Astrocyte (in vitro differentiated cells and primary cell): ENCODE results near the gene PLCL2. TPM values are rescaled to one million over a fixed set of nuclear protein-coding genes. Genes with fewer than 3 reads are reported as not detected.

ENCODE experiments used
- DNase-seq: peaks from one replicate; pipeline ENCODE4 v3.0.0-alpha.2; 2010; ENCODE audit warnings: low read depth
- FAIRE-seq: peaks from 2 replicates; lab custom pipeline; 2011; peaks lifted over from hg19 to GRCh38; lab: Jason Lieb, UNC
- H2AFZ ChIP-seq: 2 replicates; pipeline ENCODE4 v1.6.0; 2012; ENCODE audit warnings: low read depth, low read length, inconsistent platforms
- H3K27ac ChIP-seq: 2 replicates; pipeline ENCODE4 v1.5.1; 2011; ENCODE audit warnings: low read depth, low read length, inconsistent platforms
- H3K27me3 ChIP-seq: 2 replicates; pipeline ENCODE4 v1.6.0; 2011; ENCODE audit warnings: low read length, inconsistent platforms; ENCODE audit not compliant: insufficient read depth
- H3K36me3 ChIP-seq: 2 replicates; pipeline ENCODE4 v1.5.1; 2011; ENCODE audit warnings: low read length, inconsistent platforms; ENCODE audit not compliant: insufficient read depth
- H3K4me1 ChIP-seq: 2 replicates; pipeline ENCODE4 v1.5.1; 2011; ENCODE audit warnings: low read length, inconsistent platforms; ENCODE audit not compliant: insufficient read depth
- H3K4me2 ChIP-seq: 2 replicates; pipeline ENCODE4 v1.6.0; 2012; ENCODE audit warnings: low read length, inconsistent platforms
- H3K4me3 ChIP-seq: 2 replicates; pipeline ENCODE4 v1.5.1; 2011; ENCODE audit warnings: low read depth, mild to moderate bottlenecking, low read length, inconsistent platforms; ENCODE audit not compliant: insufficient read depth
- H3K79me2 ChIP-seq: 2 replicates; pipeline ENCODE4 v1.6.0; 2012; ENCODE audit warnings: mild to moderate bottlenecking, low read length, inconsistent platforms; ENCODE audit not compliant: insufficient read depth
- H3K9ac ChIP-seq: 2 replicates; pipeline ENCODE4 v1.6.0; 2012; ENCODE audit warnings: mild to moderate bottlenecking, low read length, inconsistent platforms
- H3K9me3 ChIP-seq: 2 replicates; pipeline ENCODE4 v1.5.1; 2012; ENCODE audit warnings: low read depth, mild to moderate bottlenecking, low read length, inconsistent platforms; ENCODE audit not compliant: insufficient read depth
- H4K20me1 ChIP-seq: 2 replicates; pipeline ENCODE4 v1.6.0; 2012; ENCODE audit warnings: low read length, inconsistent platforms; ENCODE audit not compliant: insufficient read depth
- H3K27ac Mint-ChIP-seq: one replicate; pipeline ENCODE4 v1.8.0; 2021; ENCODE audit warnings: mild to moderate bottlenecking, mixed read lengths; ENCODE audit not compliant: unreplicated experiment
- H3K27me3 Mint-ChIP-seq: one replicate; pipeline ENCODE4 v1.8.0; 2021; ENCODE audit warnings: low read depth, mixed read lengths; ENCODE audit not compliant: unreplicated experiment
- H3K36me3 Mint-ChIP-seq: one replicate; pipeline ENCODE4 v1.8.0; 2021; ENCODE audit warnings: low read depth, mixed read lengths; ENCODE audit not compliant: unreplicated experiment
- H3K4me1 Mint-ChIP-seq: one replicate; pipeline ENCODE4 v1.8.0; 2021; ENCODE audit warnings: low read depth, mixed read lengths; ENCODE audit not compliant: unreplicated experiment
- H3K4me3 Mint-ChIP-seq: one replicate; pipeline ENCODE4 v1.8.0; 2021; ENCODE audit warnings: mild to moderate bottlenecking, moderate library complexity, mixed read lengths; ENCODE audit not compliant: unreplicated experiment
- H3K9me3 Mint-ChIP-seq: one replicate; pipeline ENCODE4 v1.8.0; 2021; ENCODE audit warnings: mild to moderate bottlenecking, mixed read lengths; ENCODE audit not compliant: unreplicated experiment
- CTCF ChIP-seq: IDR thresholded peaks from 2 replicates; pipeline ENCODE4 v1.5.1; 2011; ENCODE audit warnings: low read depth, mild to moderate bottlenecking, inconsistent platforms, low read length, moderate library complexity; ENCODE audit not compliant: insufficient read depth
- EZH2 ChIP-seq: IDR thresholded peaks from 2 replicates; pipeline ENCODE4 v1.6.1; 2012; ENCODE audit warnings: mild to moderate bottlenecking, low read length, inconsistent platforms; ENCODE audit not compliant: insufficient read depth
- total RNA-seq: library from RNA; stranded (reverse); gene quantifications from 2 replicates; pipeline ENCODE4 v1.2.1, GENCODE V29; 2021

Gene PLCL2
- total RNA-seq, 1 donor from 2014 or later, result 3.9 TPM

GRCh38 chr3:16904423-16905417 lies 20.0 kb downstream of the PLCL2 start:
- H3K27ac Mint-ChIP-seq, result no peak overlapping the region

GRCh38 chr3:16905704-16906103 lies 20.9 kb downstream of the PLCL2 start:
- Mint-ChIP-seq H3K36me3 (no peaks in the 10 kb centered on the region), H3K27ac (no peak overlapping the region), H3K27me3 (no peaks in the 10 kb centered on the region), H3K9me3 (no peaks in the 10 kb centered on the region), H3K4me3 (no peak overlapping the region), H3K4me1 (peaks cover 6% of the 10 kb centered on the region)
- Histone ChIP-seq H3K4me1 (peaks cover 15% of the 10 kb centered on the region), H2AFZ (no peak overlapping the region), H3K79me2 (peaks cover 3% of the 10 kb centered on the region), H3K9ac (no peak overlapping the region), H3K27me3 (no peaks in the 10 kb centered on the region), H3K4me2 (no peak overlapping the region), H4K20me1 (no peaks in the 10 kb centered on the region), H3K27ac (no peak overlapping the region), H3K9me3 (no peaks in the 10 kb centered on the region), H3K36me3 (no peaks in the 10 kb centered on the region), H3K4me3 (no peak overlapping the region)
- TF ChIP-seq CTCF (no peak), EZH2 (no peak)
- DNase-seq (no peak), FAIRE-seq (no peak)

More at GRCh38 chr3:16904423-16905417, 20.0 kb downstream of the PLCL2 start:
- no peaks in the 10 kb centered on the region for H3K9me3 Mint-ChIP-seq
- no peak for FAIRE-seq
- peaks cover 3% of the 10 kb centered on the region for H3K79me2 ChIP-seq
- H3K9ac ChIP-seq, result no peak overlapping the region
- no peak for TF ChIP-seq CTCF
- no peaks in the 10 kb centered on the region for H3K27me3 ChIP-seq
- no peaks in the 10 kb centered on the region for H3K27me3 Mint-ChIP-seq
- H3K4me1 Mint-ChIP-seq, result peaks cover 6% of the 10 kb centered on the region
- peaks cover 15% of the 10 kb centered on the region for H3K4me1 ChIP-seq
- H2AFZ ChIP-seq, result no peak overlapping the region
- H3K36me3 Mint-ChIP-seq, result no peaks in the 10 kb centered on the region
- H3K27ac ChIP-seq, result no peak overlapping the region
- no peaks in the 10 kb centered on the region for H3K36me3 ChIP-seq
- H4K20me1 ChIP-seq, result no peaks in the 10 kb centered on the region
- H3K4me2 ChIP-seq, result no peak overlapping the region
- no peak overlapping the region for H3K4me3 Mint-ChIP-seq
- DNase-seq, result no peak
- H3K4me3 ChIP-seq, result no peak overlapping the region
- no peaks in the 10 kb centered on the region for H3K9me3 ChIP-seq

GRCh38 chr3:16906682-16907081 lies 21.9 kb downstream of the PLCL2 start:
- Histone ChIP-seq H3K4me1 (peaks cover 15% of the 10 kb centered on the region), H3K4me3 (no peak overlapping the region), H3K79me2 (peaks cover 3% of the 10 kb centered on the region), H3K9ac (no peak overlapping the region), H3K4me2 (peak overlapping the region; percentile 60), H3K36me3 (no peaks in the 10 kb centered on the region), H3K27me3 (no peaks in the 10 kb centered on the region), H4K20me1 (no peaks in the 10 kb centered on the region), H2AFZ (no peak overlapping the region), H3K27ac (no peak overlapping the region), H3K9me3 (no peaks in the 10 kb centered on the region)
- Mint-ChIP-seq H3K36me3 (no peaks in the 10 kb centered on the region), H3K4me1 (peaks cover 6% of the 10 kb centered on the region), H3K27ac (no peak overlapping the region), H3K27me3 (no peaks in the 10 kb centered on the region), H3K4me3 (no peak overlapping the region), H3K9me3 (no peaks in the 10 kb centered on the region)
- DNase-seq (peak; percentile 49), FAIRE-seq (no peak)
- TF ChIP-seq CTCF, result no peak
- TF ChIP-seq EZH2, result no peak
